ENCODE data around the gene KARS1.
A peak's percentile ranks its signal among the peaks of the same experiment; 100 is the strongest.
"Not testable (repeated sequence)": the region's sequence is repeated elsewhere in the genome, so short reads cannot be mapped to it uniquely, and the experiment has no call there.

Gene KARS1

GRCh38 chr16:75626806-75627205, 20.7 kb downstream of the KARS1 start:
- DNase-seq (ENCODE audit: low read depth in 1 of 2, low spot score in 1 of 2), result no peak

- DNase-seq (ENCODE audit: low read depth in 1 of 2, low spot score in 1 of 2), result no peak
These were observed 22.5 kb downstream of the KARS1 start for GRCh38 chr16:75624921-75625334.

GRCh38 chr16:75622761-75623605, 24.5 kb downstream of the KARS1 start, which contains the start of gene ADAT1:
Gene ADAT1, minus strand, starts transcription at chr16:75623281. Its CDS starts 2,482 bp downstream, at chr16:75620799.
- peak; percentile 91 to 92 for DNase-seq (ENCODE audit: low read depth in 1 of 2, low spot score in 1 of 2)

GRCh38 chr16:75621170-75621477, 26.3 kb downstream of the KARS1 start:
- DNase-seq (ENCODE audit: low read depth in 1 of 2, low spot score in 1 of 2), result no peak

GRCh38 chr16:75620326-75621169, 26.9 kb downstream of the KARS1 start:
- DNase-seq (ENCODE audit: low read depth in 1 of 2, low spot score in 1 of 2), result no peak

- DNase-seq (ENCODE audit: low read depth in 1 of 2, low spot score in 1 of 2), result no peak
These were observed 28.7 kb downstream of the KARS1 start for GRCh38 chr16:75618780-75619179.

GRCh38 chr16:75617121-75617520, 30.3 kb downstream of the KARS1 start:
- DNase-seq (ENCODE audit: low read depth in 1 of 2, low spot score in 1 of 2), result no peak

- no peak for DNase-seq (ENCODE audit: low read depth in 1 of 2, low spot score in 1 of 2)
These were observed 30.9 kb downstream of the KARS1 start for GRCh38 chr16:75616521-75617010.

GRCh38 chr16:75615619-75616018, 31.8 kb downstream of the KARS1 start:
- DNase-seq (ENCODE audit: low read depth in 1 of 2, low spot score in 1 of 2), result no peak

GRCh38 chr16:75614066-75614897, 33.2 kb downstream of the KARS1 start:
- no peak for DNase-seq (ENCODE audit: low read depth in 1 of 2, low spot score in 1 of 2)

GRCh38 chr16:75606507-75606906, 41.0 kb downstream of the KARS1 start:
- DNase-seq (ENCODE audit: low read depth in 1 of 2, low spot score in 1 of 2), result no peak

- DNase-seq (ENCODE audit: low read depth in 1 of 2, low spot score in 1 of 2), result no peak
These were observed 44.2 kb downstream of the KARS1 start for GRCh38 chr16:75603241-75603640.

GRCh38 chr16:75599452-75600277, 47.8 kb downstream of the KARS1 start:
- DNase-seq (ENCODE audit: low read depth in 1 of 2, low spot score in 1 of 2), result no peak

GRCh38 chr16:75593825-75594820, 53.3 kb downstream of the KARS1 start:
- no peak for DNase-seq (ENCODE audit: low read depth in 1 of 2, low spot score in 1 of 2)

GRCh38 chr16:75593308-75593707, 54.2 kb downstream of the KARS1 start:
- DNase-seq (ENCODE audit: low read depth in 1 of 2, low spot score in 1 of 2), result no peak

- not testable (repeated sequence) for DNase-seq (ENCODE audit: low read depth in 1 of 2, low spot score in 1 of 2)
These were observed 55.5 kb downstream of the KARS1 start for GRCh38 chr16:75591927-75592326.

- no peak for DNase-seq (ENCODE audit: low read depth in 1 of 2, low spot score in 1 of 2)
These were observed 56.3 kb downstream of the KARS1 start for GRCh38 chr16:75590920-75591843.

- no peak for DNase-seq (ENCODE audit: low read depth in 1 of 2, low spot score in 1 of 2)
These were observed 58.2 kb downstream of the KARS1 start for GRCh38 chr16:75589306-75589705.
